Measurements from ENCODE around the gene MACROD2.

DNA sequence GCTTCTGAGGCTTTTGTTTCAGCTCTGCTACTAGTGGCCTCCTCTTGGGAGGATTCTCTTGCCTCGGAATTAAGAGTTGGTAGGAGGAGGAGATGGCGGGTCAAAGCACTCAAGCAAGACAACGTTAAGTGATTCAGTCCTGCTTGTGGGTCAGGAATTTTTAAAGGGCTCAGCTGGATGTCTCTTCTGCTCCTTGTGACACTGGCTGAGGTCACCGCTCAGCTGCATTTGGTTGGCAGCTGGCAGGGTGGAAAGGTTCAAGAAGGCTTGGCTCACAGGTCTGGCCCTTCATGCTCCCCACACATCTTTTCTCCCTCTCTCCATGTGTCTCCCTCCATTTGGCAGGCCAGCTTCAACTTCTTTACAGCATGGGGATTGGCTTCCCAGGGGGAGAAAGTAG lies 1936.6 kb downstream of the MACROD2 start:
- TF ChIP-seq ZNF8 (CRISPR knock-in tag; IDR thresholded peaks at IDR 0.05) (no peak), BACH2 (CRISPR knock-in tag; IDR thresholded peaks at IDR 0.05; ENCODE audit: borderline replicate concordance) (no peak), TCF4 (CRISPR knock-in tag; IDR thresholded peaks at IDR 0.05; ENCODE audit: borderline replicate concordance) (no peak), ZNF70 (CRISPR knock-in tag; IDR thresholded peaks at IDR 0.05) (no peak), GLIS3 (CRISPR knock-in tag; IDR thresholded peaks at IDR 0.05) (no peak), ESRRG (CRISPR knock-in tag; IDR thresholded peaks at IDR 0.05) (no peak), ZFP3 (CRISPR knock-in tag; IDR thresholded peaks at IDR 0.05) (no peak), ARNTL (CRISPR knock-in tag; IDR thresholded peaks at IDR 0.05; ENCODE audit: borderline replicate concordance, low read depth) (no peak), OSR1 (CRISPR knock-in tag; IDR thresholded peaks at IDR 0.05) (no peak), ZFP30 (CRISPR knock-in tag; IDR thresholded peaks at IDR 0.05) (no peak)
- TF ChIP-seq, protein P1, sequence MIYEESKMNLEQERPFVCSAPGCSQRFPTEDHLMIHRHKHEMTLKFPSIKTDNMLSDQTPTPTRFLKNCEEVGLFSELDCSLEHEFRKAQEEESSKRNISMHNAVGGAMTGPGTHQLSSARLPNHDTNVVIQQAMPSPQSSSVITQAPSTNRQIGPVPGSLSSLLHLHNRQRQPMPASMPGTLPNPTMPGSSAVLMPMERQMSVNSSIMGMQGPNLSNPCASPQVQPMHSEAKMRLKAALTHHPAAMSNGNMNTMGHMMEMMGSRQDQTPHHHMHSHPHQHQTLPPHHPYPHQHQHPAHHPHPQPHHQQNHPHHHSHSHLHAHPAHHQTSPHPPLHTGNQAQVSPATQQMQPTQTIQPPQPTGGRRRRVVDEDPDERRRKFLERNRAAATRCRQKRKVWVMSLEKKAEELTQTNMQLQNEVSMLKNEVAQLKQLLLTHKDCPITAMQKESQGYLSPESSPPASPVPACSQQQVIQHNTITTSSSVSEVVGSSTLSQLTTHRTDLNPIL (CRISPR knock-in tag; IDR thresholded peaks at IDR 0.05; ENCODE audit: low read depth), result no peak
- TF ChIP-seq, protein P2, sequence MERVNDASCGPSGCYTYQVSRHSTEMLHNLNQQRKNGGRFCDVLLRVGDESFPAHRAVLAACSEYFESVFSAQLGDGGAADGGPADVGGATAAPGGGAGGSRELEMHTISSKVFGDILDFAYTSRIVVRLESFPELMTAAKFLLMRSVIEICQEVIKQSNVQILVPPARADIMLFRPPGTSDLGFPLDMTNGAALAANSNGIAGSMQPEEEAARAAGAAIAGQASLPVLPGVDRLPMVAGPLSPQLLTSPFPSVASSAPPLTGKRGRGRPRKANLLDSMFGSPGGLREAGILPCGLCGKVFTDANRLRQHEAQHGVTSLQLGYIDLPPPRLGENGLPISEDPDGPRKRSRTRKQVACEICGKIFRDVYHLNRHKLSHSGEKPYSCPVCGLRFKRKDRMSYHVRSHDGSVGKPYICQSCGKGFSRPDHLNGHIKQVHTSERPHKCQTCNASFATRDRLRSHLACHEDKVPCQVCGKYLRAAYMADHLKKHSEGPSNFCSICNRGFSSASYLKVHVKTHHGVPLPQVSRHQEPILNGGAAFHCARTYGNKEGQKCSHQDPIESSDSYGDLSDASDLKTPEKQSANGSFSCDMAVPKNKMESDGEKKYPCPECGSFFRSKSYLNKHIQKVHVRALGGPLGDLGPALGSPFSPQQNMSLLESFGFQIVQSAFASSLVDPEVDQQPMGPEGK (CRISPR knock-in tag; IDR thresholded peaks at IDR 0.05; ENCODE audit: borderline replicate concordance), result no peak
- TF ChIP-seq, protein P3, sequence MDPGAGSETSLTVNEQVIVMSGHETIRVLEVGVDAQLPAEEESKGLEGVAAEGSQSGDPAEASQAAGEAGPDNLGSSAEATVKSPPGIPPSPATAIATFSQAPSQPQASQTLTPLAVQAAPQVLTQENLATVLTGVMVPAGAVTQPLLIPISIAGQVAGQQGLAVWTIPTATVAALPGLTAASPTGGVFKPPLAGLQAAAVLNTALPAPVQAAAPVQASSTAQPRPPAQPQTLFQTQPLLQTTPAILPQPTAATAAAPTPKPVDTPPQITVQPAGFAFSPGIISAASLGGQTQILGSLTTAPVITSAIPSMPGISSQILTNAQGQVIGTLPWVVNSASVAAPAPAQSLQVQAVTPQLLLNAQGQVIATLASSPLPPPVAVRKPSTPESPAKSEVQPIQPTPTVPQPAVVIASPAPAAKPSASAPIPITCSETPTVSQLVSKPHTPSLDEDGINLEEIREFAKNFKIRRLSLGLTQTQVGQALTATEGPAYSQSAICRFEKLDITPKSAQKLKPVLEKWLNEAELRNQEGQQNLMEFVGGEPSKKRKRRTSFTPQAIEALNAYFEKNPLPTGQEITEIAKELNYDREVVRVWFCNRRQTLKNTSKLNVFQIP (CRISPR knock-in tag; IDR thresholded peaks at IDR 0.05; ENCODE audit: borderline replicate concordance, low read depth), result no peak
- TF ChIP-seq, protein P4, sequence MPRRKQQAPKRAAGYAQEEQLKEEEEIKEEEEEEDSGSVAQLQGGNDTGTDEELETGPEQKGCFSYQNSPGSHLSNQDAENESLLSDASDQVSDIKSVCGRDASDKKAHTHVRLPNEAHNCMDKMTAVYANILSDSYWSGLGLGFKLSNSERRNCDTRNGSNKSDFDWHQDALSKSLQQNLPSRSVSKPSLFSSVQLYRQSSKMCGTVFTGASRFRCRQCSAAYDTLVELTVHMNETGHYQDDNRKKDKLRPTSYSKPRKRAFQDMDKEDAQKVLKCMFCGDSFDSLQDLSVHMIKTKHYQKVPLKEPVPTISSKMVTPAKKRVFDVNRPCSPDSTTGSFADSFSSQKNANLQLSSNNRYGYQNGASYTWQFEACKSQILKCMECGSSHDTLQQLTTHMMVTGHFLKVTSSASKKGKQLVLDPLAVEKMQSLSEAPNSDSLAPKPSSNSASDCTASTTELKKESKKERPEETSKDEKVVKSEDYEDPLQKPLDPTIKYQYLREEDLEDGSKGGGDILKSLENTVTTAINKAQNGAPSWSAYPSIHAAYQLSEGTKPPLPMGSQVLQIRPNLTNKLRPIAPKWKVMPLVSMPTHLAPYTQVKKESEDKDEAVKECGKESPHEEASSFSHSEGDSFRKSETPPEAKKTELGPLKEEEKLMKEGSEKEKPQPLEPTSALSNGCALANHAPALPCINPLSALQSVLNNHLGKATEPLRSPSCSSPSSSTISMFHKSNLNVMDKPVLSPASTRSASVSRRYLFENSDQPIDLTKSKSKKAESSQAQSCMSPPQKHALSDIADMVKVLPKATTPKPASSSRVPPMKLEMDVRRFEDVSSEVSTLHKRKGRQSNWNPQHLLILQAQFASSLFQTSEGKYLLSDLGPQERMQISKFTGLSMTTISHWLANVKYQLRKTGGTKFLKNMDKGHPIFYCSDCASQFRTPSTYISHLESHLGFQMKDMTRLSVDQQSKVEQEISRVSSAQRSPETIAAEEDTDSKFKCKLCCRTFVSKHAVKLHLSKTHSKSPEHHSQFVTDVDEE (CRISPR knock-in tag; IDR thresholded peaks at IDR 0.05), result no peak
